ENCODE results near the gene TRPV4.

DNA sequence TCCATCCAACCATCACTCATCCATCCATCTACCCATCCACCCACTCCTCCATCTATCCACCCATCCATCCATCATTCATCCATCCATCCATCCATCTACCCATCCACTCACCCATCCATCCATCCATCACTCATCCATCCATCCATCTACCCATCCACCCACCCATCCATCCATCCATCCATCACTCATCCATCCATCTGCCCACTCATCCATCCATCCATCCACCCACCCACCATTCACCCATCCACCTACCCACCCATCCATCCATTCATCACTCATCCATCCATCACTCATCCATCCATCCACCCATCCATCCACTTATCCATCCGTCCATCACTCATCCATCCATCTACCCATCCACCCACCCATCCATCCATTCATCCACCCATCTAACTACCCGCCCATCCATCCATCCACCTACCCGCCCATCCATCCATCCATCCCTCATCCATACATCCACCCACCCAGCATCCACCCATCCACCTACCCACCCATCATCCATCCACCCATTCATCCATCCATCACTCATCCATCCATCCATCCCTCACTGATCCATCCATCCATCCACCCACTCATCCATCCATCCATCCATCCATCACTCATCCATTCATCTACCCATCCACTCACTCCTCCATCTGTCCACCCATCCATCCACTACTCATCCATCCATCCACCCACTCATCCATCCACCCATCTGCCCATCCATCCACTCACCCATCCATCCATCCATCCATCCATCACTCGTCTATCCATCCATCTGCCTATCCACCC lies 24.1 kb downstream of the TRPV4 start:
- TF ChIP-seq POLR2AphosphoS5 (IDR thresholded peaks at IDR 0.05; ENCODE audit: insufficient read depth in 1 of 2, low read depth in 1 of 2) (no peak), CTCF (IDR thresholded peaks at IDR 0.05) (no peak), POLR2A (IDR thresholded peaks at IDR 0.05) (no peak)

Measured in vagina (tissue), 2 donors.